NCI-H748 treated with DMSO at 0.1 percent for 48 hours (cell line): ENCODE results near the gene NCR1.
"Not testable (repeated sequence)": the region's sequence is repeated elsewhere in the genome, so short reads cannot be mapped to it uniquely, and the experiment has no call there.

Experiments
- DNase-seq: peaks from one replicate; lab custom pipeline; 2025; lab: John Stamatoyannopoulos, UW

NCR1 gene

GRCh38 chr19:54905803-54906511 lies at the start of gene NCR1:
Gene NCR1 (plus strand): TSS chr19:54906148. CDS start chr19:54906188, 40 bp downstream.
- no peak for DNase-seq

DNA sequence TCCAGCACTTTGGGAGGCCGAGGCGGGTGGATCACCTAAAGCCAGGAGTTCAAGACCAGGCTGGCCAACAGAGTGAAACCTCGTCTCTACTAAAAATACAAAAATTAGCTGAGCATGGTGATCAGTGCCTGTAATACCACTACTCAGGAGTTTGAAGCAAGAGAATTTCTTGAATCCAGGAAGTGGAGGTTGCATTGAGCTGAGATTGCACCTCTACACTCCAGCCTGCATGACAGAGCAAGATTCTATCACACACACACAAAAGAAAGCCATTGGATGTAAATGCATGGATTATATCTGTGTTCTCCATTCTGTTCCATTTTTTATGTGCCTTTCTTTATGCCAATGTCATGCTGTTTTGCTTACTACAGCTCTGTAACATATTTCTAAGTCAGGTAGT lies 47.5 kb upstream of the NCR1 start:
- not testable (repeated sequence) for DNase-seq

DNA sequence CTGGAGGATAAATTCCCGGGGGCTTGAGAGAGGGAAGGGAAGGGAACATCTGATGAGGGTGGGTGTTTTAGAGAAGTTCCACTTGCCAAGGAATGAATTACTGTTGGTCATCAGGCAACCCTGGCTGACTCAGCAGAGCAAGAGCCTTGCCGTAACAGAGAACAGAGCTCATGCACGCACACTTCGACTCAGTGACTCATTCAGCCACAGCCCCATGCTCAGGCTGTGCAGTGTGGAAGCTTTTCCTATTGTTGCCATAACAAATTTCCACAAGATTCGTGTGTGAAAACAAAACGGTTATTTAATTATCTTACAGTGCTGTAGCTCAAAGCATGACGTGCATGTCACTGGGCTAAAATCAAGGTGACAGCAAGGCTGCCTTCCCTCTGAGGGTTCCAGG lies 46.5 kb upstream of the NCR1 start:
- DNase-seq, result not testable (repeated sequence)

GRCh38 chr19:54863459-54863858 lies 42.5 kb upstream of the NCR1 start:
- not testable (repeated sequence) for DNase-seq

- DNase-seq, result no peak
Observed at GRCh38 chr19:54871696-54872095, 34.3 kb upstream of the NCR1 start.

GRCh38 chr19:54873990-54874389 lies 32.0 kb upstream of the NCR1 start, which contains the start of gene FCAR:
Gene FCAR (plus strand): TSS chr19:54874235. CDS start chr19:54874290, 55 bp downstream.
- no peak for DNase-seq

GRCh38 chr19:54875506-54875905 lies 30.4 kb upstream of the NCR1 start:
- DNase-seq, result no peak

- DNase-seq, result no peak
Observed at GRCh38 chr19:54877471-54877870, 28.5 kb upstream of the NCR1 start.

DNA sequence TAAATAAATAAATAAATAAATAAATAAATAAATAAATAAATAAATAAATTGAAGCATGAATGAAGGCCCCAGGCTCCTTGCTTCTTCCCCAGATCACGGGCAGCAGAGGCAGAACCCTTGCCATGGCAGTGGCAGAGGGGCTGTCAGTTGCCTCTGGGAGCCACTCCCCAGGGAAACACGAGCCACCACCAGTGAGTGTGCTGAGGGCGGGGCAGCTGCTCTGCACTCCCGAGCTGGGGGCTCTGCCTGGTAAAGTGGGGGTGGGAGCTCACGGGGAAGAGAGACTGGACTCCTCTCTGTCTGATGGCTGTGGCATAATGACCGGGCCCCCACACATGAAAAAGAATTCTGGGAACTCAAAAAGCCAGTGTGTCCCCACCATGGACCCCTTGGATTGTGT lies 24.1 kb upstream of the NCR1 start:
- no peak for DNase-seq

GRCh38 chr19:54882758-54883157 lies 23.2 kb upstream of the NCR1 start:
- no peak for DNase-seq

DNA sequence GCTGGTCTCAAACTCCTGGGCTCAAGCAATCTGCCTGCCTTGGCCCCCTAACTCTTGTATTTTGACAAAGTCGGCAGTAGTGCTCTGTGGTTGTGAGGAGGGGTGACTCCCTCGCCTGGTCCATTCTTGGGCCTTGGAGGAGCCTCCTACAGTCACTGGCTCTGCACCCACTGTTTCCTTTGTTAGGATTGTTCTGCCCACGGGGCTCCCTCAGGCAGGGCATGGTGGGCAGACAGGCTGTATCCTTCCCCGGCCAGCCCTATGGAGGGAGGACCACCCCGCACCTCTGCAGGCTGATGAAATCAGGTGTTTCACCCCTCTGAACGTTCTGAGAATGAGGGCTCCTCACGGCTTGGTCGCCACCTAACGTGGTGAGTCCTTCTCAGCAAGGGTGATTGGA lies 22.7 kb upstream of the NCR1 start:
- no peak for DNase-seq

GRCh38 chr19:54888239-54888638 lies 17.7 kb upstream of the NCR1 start:
- DNase-seq, result no peak

GRCh38 chr19:54889566-54889965 lies 16.4 kb upstream of the NCR1 start:
- no peak for DNase-seq

GRCh38 chr19:54893406-54893805 lies 12.5 kb upstream of the NCR1 start:
- no peak for DNase-seq

GRCh38 chr19:54894106-54894505 lies 11.8 kb upstream of the NCR1 start:
- DNase-seq, result not testable (repeated sequence)

GRCh38 chr19:54896036-54896435 lies 9.9 kb upstream of the NCR1 start:
- no peak for DNase-seq

GRCh38 chr19:54898685-54899084 lies 7.3 kb upstream of the NCR1 start:
- DNase-seq, result not testable (repeated sequence)

DNA sequence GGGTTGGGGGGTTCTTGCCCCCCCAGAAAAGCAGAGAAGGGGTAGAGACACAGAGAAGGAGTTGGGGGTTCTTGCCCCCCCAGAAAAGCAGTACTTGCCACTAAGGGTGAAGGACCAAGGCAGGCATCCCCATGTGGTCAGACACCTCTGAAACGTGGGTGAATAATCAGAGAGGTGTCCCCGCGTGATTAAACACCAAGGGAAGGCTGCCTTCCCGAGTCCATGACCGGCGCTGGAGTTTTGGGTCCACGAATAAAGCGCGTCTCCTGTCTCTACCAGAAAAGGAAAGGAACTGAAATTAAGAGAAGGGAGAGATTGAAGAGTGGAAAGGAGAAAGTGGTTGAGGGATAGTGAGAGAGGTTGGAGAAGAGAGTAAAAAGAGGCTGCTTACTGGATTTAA lies 6.3 kb upstream of the NCR1 start:
- not testable (repeated sequence) for DNase-seq

- DNase-seq, result not testable (repeated sequence)
Observed at GRCh38 chr19:54901153-54901552, 4.8 kb upstream of the NCR1 start.

- no peak for DNase-seq
Observed at GRCh38 chr19:54902061-54902460, 3.9 kb upstream of the NCR1 start.

DNA sequence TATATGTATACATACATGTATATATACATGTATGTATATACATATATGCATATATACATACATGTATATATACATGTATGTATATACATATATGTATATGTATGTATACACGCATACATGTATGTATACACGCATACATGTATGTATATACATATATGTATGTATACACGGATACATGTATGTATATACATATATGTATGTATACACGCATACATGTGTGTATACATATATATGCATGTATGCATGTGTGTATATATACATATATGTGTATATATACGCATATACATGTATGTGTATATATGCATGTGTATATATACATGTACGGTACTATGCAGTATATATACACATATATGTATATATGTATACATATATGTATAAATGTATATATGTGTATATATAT lies 2.6 kb upstream of the NCR1 start:
- DNase-seq, result no peak

DNA sequence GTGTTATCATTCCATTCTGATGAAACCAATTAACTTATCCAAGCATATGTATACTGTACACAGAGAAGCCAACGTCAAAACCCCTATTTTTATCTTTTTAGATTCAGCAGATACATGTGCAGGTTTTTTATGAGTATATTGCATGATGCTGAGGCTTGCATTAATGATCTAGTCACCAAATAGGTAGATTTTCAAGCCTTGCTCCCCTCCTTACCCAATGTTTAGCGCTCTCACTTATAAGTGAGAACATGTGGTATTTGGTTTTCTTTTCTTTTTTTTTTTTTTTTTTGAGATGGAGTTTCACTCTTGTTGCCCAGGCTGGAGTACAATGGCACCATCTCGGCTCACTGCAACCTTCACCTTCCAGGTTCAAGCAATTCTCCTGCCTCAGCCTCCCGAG lies 1.7 kb upstream of the NCR1 start:
- not testable (repeated sequence) for DNase-seq

GRCh38 chr19:54905421-54905802 lies 536 bp upstream of the NCR1 start:
- no peak for DNase-seq

- DNase-seq, result no peak
Observed at GRCh38 chr19:54906819-54907218, 871 bp downstream of the NCR1 start.
